ENCODE results near the gene MRPS15.

Gene MRPS15

GRCh38 chr1:36457691-36458090 lies 6.5 kb downstream of the MRPS15 start:
- no peak for DNase-seq (ENCODE audit: low spot score)

- no peak for DNase-seq (ENCODE audit: low spot score)
These were observed 7.7 kb downstream of the MRPS15 start for GRCh38 chr1:36456391-36456928.

DNA sequence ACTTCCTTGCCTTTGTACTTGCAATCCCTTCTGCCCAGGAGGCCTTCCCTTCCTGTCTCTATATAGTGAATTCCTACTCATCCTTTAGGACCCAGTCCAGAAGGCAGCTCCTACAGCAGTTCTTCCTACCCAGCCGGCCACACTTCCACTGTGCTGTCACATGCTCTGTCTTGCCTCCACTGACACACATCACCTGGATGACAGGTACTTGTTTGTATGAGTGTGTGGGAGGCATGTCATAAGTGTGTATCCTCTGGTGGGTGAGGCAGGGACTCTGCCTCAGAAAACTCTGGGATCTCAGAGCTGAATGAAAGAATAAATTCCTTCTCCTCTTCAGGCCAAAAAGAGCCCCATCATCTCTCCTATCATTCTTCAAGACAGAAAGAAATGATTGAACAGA lies 8.8 kb downstream of the MRPS15 start:
- no peak for DNase-seq (ENCODE audit: low spot score)

GRCh38 chr1:36453600-36454388 lies 10.4 kb downstream of the MRPS15 start:
- no peak for DNase-seq (ENCODE audit: low spot score)

DNA sequence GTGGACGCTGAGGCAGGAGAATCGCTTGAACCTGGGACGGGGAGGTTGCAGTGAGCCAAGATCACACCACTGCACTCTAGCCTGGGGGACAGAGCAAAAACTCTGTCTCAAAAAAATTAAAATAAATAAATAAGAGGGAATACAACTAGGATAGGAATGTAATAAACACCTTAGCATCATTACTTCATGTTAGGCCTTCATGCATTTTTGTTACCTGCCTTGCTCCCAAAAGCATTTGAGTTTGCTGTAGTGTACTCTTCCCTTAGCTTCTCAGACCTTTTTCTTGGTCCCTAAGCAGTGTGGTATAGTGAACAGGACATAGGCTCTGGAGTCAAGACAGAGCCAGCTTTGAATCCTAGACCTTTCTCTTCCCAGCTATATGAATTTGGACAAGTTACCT lies 11.1 kb downstream of the MRPS15 start:
- no peak for DNase-seq (ENCODE audit: low spot score)

DNA sequence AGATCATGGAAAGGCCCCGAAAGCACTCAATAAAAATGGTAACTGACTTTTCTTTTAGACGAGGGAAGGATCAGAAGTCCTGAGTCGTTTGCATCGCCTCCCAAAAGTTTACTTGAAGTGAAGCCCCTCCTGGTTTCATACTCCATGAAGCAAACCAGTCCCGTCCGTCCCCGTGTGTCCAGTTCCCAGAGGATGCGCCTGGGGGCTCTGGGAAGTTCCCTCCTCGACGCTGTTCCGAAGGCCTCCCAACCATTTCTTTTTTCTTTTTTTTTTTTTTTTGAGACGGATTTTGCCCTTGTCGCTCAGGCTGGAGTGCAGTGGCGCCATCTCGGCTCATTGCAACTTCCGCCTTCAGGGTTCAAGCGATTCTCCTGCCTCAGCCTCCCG lies 13.3 kb downstream of the MRPS15 start:
- no peak for DNase-seq (ENCODE audit: low spot score)

- DNase-seq (ENCODE audit: low spot score): peak; percentile 98
These were observed 13.8 kb downstream of the MRPS15 start, which contains the start of gene OSCP1 for GRCh38 chr1:36450270-36450918. Gene OSCP1 (minus strand): TSS chr1:36450451. CDS start chr1:36450369, 82 bp downstream.

GRCh38 chr1:36448530-36449056 lies 15.6 kb downstream of the MRPS15 start:
- DNase-seq (ENCODE audit: low spot score): no peak

GRCh38 chr1:36447450-36447849 lies 16.7 kb downstream of the MRPS15 start:
- no peak for DNase-seq (ENCODE audit: low spot score)

GRCh38 chr1:36446746-36447145 lies 17.4 kb downstream of the MRPS15 start:
- no peak for DNase-seq (ENCODE audit: low spot score)

GRCh38 chr1:36446271-36446670 lies 17.9 kb downstream of the MRPS15 start:
- DNase-seq (ENCODE audit: low spot score): peak; percentile 55

- no peak for DNase-seq (ENCODE audit: low spot score)
These were observed 20.9 kb downstream of the MRPS15 start for GRCh38 chr1:36443297-36443696.

DNA sequence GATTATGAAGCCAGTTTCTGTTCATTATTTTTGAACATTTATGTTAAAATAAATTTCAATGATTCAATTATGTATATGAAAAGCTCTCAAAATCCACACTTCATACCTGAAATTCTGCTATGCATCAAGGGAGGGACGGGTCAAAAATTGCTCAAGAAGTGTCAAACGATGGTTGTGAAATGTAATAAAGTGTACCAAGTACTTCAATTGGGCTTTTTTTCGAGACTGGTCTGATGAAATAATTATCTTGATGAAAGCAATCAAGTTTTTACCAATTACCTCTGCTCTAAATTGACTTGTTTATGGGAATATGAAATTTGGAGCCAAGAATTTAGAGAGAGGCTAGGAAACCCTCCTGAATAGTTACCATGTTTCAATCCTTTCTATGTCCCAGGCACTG lies 21.8 kb downstream of the MRPS15 start:
- no peak for DNase-seq (ENCODE audit: low spot score)

DNA sequence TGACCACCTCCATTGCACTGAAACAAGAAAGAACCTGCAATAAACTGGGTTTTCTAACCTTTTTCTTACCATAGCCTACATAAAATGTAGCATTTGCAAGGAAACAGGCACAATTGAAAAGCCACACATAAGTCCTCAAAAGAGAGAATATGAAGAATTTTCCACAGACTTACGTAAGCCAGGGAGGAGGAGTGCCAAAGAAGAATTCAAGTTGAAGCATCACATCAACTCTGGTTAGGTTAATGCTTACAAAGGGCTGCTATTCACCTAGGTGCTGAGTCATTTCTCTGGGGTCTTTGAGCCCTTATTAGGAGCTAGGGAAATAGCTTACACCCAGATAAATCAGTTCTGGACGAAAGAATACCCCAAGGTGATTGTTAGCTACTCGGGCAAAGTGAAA lies 23.5 kb downstream of the MRPS15 start:
- DNase-seq (ENCODE audit: low spot score): no peak

DNA sequence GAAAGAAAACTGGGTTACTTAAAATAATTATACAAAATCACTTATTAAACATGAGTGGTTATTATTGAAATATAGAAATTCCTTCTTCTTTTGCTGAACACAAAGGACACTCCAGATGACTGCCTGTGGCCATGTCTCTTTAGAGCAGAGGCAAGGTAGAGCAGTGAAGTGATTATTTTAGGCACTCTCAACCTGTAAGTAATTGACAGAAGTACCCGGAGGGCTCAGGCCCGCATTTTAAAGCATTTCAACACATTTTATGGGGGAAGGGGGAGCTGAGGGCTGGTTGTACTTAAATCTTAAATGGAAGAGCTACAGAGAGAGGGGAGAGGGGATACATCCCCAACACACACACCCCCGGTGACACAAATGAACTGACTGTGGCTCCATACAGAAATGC lies 24.1 kb downstream of the MRPS15 start:
- no peak for DNase-seq (ENCODE audit: low spot score)

DNA sequence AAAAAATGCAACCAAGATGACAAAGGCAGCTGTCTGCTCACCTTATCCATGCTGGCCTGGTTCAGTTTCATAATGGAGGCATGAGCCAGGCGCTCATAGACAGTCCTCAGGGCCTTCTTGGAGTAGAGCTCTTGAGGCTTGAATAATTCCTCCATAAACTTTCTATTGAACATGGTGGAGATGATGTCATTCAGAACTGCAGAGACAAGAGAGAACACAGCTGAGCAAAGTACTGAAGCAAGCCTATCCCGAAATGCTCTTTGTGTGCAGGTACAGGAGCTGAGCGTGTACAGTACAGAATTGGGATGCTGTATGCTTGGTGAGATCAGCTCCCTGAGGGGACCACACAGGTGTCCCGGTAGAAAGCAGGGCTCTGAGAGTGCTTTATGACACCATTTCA lies 25.5 kb downstream of the MRPS15 start:
- DNase-seq (ENCODE audit: low spot score): no peak

GRCh38 chr1:36436821-36437220 lies 27.4 kb downstream of the MRPS15 start:
- DNase-seq (ENCODE audit: low spot score): no peak

- no peak for DNase-seq (ENCODE audit: low spot score)
These were observed 31.1 kb downstream of the MRPS15 start for GRCh38 chr1:36433102-36433501.

- DNase-seq (ENCODE audit: low spot score): no peak
These were observed 31.6 kb downstream of the MRPS15 start for GRCh38 chr1:36432616-36433015.

DNA sequence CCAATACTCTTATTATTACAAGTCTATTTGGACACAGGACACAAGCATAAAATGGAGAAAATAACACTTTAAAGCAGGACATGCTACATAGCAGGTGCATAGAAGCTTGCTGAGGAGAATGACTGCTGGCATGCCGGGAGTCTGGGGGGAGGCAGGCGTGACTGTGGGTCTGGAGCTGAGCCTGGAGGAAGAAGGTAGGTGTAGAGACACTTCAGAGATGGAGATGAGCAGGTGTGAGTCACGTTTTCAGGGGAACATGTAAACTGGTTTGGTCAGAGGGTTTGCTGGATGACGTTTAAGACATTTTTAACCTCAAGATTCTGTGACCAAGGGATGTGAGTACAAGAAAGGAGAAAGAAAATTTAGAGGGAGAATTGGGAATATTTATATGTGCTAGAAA lies 38.4 kb downstream of the MRPS15 start:
- DNase-seq (ENCODE audit: low spot score): no peak

DNA sequence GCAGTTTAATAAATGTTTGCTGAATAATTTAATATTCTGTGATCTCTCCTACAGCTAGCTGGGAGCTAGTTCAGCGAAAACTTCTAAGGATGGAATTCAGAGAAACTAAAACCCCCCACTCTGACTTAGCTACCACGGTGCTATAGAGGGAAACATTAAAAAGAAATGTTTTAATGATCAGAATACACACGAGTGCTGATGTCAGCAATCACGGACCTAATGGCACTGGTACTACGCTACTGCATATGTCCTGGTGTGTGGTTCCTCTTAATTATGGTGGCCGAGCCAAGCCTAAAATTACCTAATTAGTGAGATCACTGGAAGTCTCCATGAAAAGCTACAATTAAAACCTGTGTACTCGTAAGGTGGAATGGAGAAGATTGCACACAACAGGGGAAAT lies 42.5 kb downstream of the MRPS15 start:
- DNase-seq (ENCODE audit: low spot score): no peak

GRCh38 chr1:36420836-36421317 lies 43.3 kb downstream of the MRPS15 start:
- DNase-seq (ENCODE audit: low spot score): peak; percentile 89

DNA sequence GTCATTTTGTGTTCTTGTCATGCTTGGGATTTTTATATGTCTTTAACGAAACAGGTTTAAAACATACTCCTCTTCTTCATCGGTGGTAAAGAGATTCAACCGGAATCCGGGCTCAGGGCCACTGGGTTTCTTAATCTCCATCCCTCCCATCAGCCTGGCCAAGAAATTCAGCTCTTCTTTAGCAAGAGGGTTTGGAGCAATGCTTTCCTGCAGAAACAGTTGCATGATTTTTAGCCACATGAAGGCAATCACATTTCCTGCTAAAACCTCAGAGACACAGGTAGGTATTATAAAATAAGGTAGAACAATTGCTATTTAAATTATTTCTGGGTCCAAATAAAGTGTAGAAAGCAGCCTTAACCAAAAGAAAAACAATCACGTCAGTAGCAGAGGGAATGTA lies 43.8 kb downstream of the MRPS15 start:
- DNase-seq (ENCODE audit: low spot score): no peak
